Measurements from ENCODE around the gene ZNF215.

DNA sequence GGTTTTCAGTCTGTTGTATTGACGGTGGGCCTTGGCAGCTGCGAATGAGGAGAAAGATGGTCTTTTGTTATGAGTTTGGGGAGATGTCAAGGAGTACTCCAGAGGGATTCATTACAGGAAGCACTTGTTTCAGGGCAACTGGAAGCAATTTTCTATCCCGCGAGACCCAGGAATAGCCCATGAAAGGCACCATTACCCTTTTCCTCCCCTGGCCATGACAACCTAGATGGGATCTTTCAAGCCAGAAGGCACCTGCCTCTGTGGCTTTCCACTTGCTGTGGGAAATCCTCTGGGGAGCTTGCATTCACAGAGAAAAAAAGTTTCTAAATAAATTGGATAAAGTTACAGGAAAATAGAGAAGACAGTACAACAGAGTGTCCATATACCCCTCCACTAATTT is 2.7 kb downstream of the ZNF215 start:
- TF ChIP-seq TAF1 (IDR thresholded peaks at IDR 0.05; ENCODE audit: low read depth, low read length) (no peak), SPI1 (IDR thresholded peaks at IDR 0.05; ENCODE audit: low read depth, low read length) (no peak), POLR2A (IDR thresholded peaks at IDR 0.05; ENCODE audit: low read depth, low read length) (no peak), POLR2AphosphoS5 (IDR thresholded peaks at IDR 0.05; ENCODE audit: low read depth, low read length) (no peak), POU2F2 (IDR thresholded peaks at IDR 0.05; ENCODE audit: low read depth, low read length) (no peak), PAX5 (IDR thresholded peaks at IDR 0.05; ENCODE audit: insufficient read depth, low read length, severe bottlenecking) (no peak)
